Measurements from ENCODE around the gene PRKCA. TPM values are rescaled to one million over a fixed set of nuclear protein-coding genes. Genes with fewer than 3 reads are reported as not detected.
A peak's percentile ranks its signal among the peaks of the same experiment; 100 is the strongest.

The PRKCA gene
- total and polyA plus RNA-seq, 9 of the 15 experiments (the other 6 are each of a cell fraction or from before 2014, with no cell fraction given), result 3.2 to 33.0 (median 17.8) TPM

DNA sequence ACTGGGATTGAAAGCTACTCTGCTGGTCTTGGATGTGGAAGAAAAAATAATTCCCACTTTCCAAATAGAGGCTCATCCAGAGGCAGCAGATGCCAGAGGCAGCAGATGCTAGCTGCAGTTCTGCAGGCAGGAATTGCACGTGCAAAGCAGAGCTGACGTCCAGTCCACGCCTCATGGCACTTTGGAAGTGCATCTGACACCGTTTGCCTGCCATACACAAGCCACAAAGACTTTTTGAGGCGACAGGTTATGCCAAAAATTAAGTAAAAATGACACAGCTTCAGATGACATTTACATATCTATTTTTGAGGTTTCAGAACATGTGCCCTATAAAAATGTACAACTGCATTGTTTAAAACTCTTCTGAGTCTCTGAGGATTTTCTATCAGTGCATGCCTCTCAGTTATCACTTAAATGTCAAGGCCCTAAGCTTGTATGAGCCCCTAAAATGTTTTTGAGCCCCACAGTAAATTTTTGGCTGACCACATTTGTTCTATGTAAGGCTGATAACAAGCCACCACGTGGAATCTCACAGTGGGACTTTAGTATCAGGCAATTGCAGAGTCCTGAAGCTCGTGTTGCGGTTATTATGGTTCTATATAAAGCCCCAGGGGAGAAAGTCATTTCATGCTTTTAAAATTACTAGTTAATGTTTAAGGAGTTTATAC is 239.2 kb downstream of the PRKCA start (continued):
- TF ChIP-seq, protein P1, sequence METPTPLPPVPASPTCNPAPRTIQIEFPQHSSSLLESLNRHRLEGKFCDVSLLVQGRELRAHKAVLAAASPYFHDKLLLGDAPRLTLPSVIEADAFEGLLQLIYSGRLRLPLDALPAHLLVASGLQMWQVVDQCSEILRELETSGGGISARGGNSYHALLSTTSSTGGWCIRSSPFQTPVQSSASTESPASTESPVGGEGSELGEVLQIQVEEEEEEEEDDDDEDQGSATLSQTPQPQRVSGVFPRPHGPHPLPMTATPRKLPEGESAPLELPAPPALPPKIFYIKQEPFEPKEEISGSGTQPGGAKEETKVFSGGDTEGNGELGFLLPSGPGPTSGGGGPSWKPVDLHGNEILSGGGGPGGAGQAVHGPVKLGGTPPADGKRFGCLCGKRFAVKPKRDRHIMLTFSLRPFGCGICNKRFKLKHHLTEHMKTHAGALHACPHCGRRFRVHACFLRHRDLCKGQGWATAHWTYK (CRISPR knock-in tag; IDR thresholded peaks at IDR 0.05), result no peak
- TF ChIP-seq ZNF77 (CRISPR knock-in tag; IDR thresholded peaks at IDR 0.05) (no peak), STAG1 (CRISPR knock-in tag; IDR thresholded peaks at IDR 0.05; ENCODE audit: borderline replicate concordance) (no peak), ZNF668 (CRISPR knock-in tag; IDR thresholded peaks at IDR 0.05) (no peak), DNMT1 (IDR thresholded peaks at IDR 0.05) (no peak), CBX8 (IDR thresholded peaks at IDR 0.05; ENCODE audit: borderline replicate concordance, extremely low read depth, low read depth, low read length, poor library complexity, severe bottlenecking) (no peak), TAL1 (IDR thresholded peaks at IDR 0.05) (peak; percentile 58), POLR2B (IDR thresholded peaks at IDR 0.05; ENCODE audit: low read depth, partially characterized antibody) (no peak), ETV1 (tag; conservative IDR thresholded peaks at IDR 0.05; ENCODE audit: low read depth) (no peak), SMAD1 (IDR thresholded peaks at IDR 0.05; ENCODE audit: low read depth, low read length, partially characterized antibody) (no peak), TCFL5 (CRISPR knock-in tag; conservative IDR thresholded peaks at IDR 0.05) (no peak), SOX6 (IDR thresholded peaks at IDR 0.05) (peak; percentile 64; the same call in 1 of the 2 replicates), BCL6 (CRISPR knock-in tag; IDR thresholded peaks at IDR 0.05) (no peak), CC2D1A (IDR thresholded peaks at IDR 0.05) (no peak), BHLHE40 (IDR thresholded peaks at IDR 0.05; ENCODE audit: low read length) (peak; percentile 38; the same call in 1 of the 2 replicates), FOSL1 (tag; conservative IDR thresholded peaks at IDR 0.05) (no peak), SRSF7 (optimal IDR thresholded peaks at IDR 0.05; ENCODE audit: low read depth, low read length) (no peak), EP300 (IDR thresholded peaks at IDR 0.05; ENCODE audit: low read length) (no peak)
- TF ChIP-seq, protein P2, sequence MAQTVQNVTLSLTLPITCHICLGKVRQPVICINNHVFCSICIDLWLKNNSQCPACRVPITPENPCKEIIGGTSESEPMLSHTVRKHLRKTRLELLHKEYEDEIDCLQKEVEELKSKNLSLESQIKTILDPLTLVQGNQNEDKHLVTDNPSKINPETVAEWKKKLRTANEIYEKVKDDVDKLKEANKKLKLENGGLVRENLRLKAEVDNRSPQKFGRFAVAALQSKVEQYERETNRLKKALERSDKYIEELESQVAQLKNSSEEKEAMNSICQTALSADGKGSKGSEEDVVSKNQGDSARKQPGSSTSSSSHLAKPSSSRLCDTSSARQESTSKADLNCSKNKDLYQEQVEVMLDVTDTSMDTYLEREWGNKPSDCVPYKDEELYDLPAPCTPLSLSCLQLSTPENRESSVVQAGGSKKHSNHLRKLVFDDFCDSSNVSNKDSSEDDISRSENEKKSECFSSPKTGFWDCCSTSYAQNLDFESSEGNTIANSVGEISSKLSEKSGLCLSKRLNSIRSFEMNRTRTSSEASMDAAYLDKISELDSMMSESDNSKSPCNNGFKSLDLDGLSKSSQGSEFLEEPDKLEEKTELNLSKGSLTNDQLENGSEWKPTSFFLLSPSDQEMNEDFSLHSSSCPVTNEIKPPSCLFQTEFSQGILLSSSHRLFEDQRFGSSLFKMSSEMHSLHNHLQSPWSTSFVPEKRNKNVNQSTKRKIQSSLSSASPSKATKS (CRISPR knock-in tag; IDR thresholded peaks at IDR 0.05), result no peak
- TF ChIP-seq, protein P3, sequence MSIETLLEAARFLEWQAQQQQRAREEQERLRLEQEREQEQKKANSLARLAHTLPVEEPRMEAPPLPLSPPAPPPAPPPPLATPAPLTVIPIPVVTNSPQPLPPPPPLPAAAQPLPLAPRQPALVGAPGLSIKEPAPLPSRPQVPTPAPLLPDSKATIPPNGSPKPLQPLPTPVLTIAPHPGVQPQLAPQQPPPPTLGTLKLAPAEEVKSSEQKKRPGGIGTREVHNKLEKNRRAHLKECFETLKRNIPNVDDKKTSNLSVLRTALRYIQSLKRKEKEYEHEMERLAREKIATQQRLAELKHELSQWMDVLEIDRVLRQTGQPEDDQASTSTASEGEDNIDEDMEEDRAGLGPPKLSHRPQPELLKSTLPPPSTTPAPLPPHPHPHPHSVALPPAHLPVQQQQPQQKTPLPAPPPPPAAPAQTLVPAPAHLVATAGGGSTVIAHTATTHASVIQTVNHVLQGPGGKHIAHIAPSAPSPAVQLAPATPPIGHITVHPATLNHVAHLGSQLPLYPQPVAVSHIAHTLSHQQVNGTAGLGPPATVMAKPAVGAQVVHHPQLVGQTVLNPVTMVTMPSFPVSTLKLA (conservative IDR thresholded peaks at IDR 0.05), result peak; percentile 67 to 82
- TF ChIP-seq, protein P4, sequence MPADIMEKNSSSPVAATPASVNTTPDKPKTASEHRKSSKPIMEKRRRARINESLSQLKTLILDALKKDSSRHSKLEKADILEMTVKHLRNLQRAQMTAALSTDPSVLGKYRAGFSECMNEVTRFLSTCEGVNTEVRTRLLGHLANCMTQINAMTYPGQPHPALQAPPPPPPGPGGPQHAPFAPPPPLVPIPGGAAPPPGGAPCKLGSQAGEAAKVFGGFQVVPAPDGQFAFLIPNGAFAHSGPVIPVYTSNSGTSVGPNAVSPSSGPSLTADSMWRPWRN (IDR thresholded peaks at IDR 0.05; ENCODE audit: low read depth), result peak; percentile 96
- TF ChIP-seq, protein P5, sequence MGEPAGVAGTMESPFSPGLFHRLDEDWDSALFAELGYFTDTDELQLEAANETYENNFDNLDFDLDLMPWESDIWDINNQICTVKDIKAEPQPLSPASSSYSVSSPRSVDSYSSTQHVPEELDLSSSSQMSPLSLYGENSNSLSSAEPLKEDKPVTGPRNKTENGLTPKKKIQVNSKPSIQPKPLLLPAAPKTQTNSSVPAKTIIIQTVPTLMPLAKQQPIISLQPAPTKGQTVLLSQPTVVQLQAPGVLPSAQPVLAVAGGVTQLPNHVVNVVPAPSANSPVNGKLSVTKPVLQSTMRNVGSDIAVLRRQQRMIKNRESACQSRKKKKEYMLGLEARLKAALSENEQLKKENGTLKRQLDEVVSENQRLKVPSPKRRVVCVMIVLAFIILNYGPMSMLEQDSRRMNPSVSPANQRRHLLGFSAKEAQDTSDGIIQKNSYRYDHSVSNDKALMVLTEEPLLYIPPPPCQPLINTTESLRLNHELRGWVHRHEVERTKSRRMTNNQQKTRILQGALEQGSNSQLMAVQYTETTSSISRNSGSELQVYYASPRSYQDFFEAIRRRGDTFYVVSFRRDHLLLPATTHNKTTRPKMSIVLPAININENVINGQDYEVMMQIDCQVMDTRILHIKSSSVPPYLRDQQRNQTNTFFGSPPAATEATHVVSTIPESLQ (CRISPR knock-in tag; IDR thresholded peaks at IDR 0.05), result no peak

All from K562 (cell line).